HepG2 (cell line): ENCODE data around the gene HEXD. TPM values are rescaled to one million over a fixed set of nuclear protein-coding genes. Genes with fewer than 3 reads are reported as not detected.

ENCODE experiments used
- BCL6 ChIP-seq: IDR thresholded peaks from 2 replicates; pipeline ENCODE4 v1.6.1; 2016; ENCODE audit warnings: missing genetic modification reagents, missing compliant biosample characterization
- BRCA1 ChIP-seq: sonication (generic); formaldehyde crosslinking; IDR thresholded peaks from 2 replicates; pipeline ENCODE4 v1.4.0; 2020; ENCODE audit warnings: missing genetic modification reagents
- ELF3 ChIP-seq: IDR thresholded peaks from 2 replicates; pipeline ENCODE4 v1.6.1; 2016; ENCODE audit warnings: missing genetic modification reagents, missing compliant biosample characterization
- ESRRA ChIP-seq: sonication (generic); formaldehyde crosslinking; IDR thresholded peaks from 2 replicates; pipeline ENCODE4 v1.5.1; 2020; ENCODE audit warnings: mild to moderate bottlenecking, low read depth, missing genetic modification reagents
- ETV6 ChIP-seq: sonication (generic); formaldehyde crosslinking; conservative IDR thresholded peaks from 2 replicates; pipeline ENCODE4 v1.4.0; 2020; ENCODE audit warnings: missing genetic modification reagents
- GPN1 ChIP-seq: sonication (generic); formaldehyde crosslinking; IDR thresholded peaks from 2 replicates; pipeline ENCODE4 v1.5.1; 2020; ENCODE audit warnings: missing genetic modification reagents, borderline replicate concordance
- HNF4G ChIP-seq, 2 experiments: sonication (generic) in 1 of 2; formaldehyde crosslinking in 1 of 2; IDR thresholded peaks; 2 replicates each; pipeline versions ENCODE4 v1.4.0 to v1.6.1; 2011 to 2020; ENCODE audit warnings: borderline replicate concordance in 2 of 2, low read depth in 2 of 2, mild to moderate bottlenecking in 2 of 2, low read length in 1 of 2, missing genetic modification reagents in 1 of 2, moderate library complexity in 1 of 2
- KAT2B ChIP-seq: fragments of 150-350 bp; IDR thresholded peaks from 2 replicates; pipeline ENCODE4 v1.6.1; 2014; ENCODE audit warnings: low read depth, low read length, borderline replicate concordance
- KLF11 ChIP-seq: IDR thresholded peaks from 2 replicates; pipeline ENCODE4 v1.6.1; 2016; ENCODE audit warnings: missing compliant biosample characterization
- MAZ ChIP-seq, 2 experiments: sonication (generic) in 1 of 2; formaldehyde crosslinking in 1 of 2; IDR thresholded peaks; 2 replicates each; pipeline versions ENCODE4 v1.5.0 to v1.6.1; 2012 to 2020; ENCODE audit warnings: low read depth in 2 of 2, mild to moderate bottlenecking in 2 of 2, borderline replicate concordance in 1 of 2, improper control_type of control experiment in 1 of 2, low read length in 1 of 2, missing genetic modification reagents in 1 of 2, moderate library complexity in 1 of 2
- MBD4 ChIP-seq: IDR thresholded peaks from 2 replicates; pipeline ENCODE4 v1.6.1; 2012; ENCODE audit warnings: low read length, inconsistent platforms, borderline replicate concordance
- MTA3 ChIP-seq: sonication (generic); formaldehyde crosslinking; IDR thresholded peaks from 2 replicates; pipeline ENCODE4 v1.4.0; 2020; ENCODE audit warnings: missing genetic modification reagents
- RAD51 ChIP-seq: fragments of 450-650 bp; IDR thresholded peaks from 2 replicates; pipeline ENCODE4 v1.6.1; 2016; ENCODE audit warnings: borderline replicate concordance
- RFX5 ChIP-seq: IDR thresholded peaks from 2 replicates; pipeline ENCODE4 v1.6.1; 2011; ENCODE audit warnings: low read depth, low read length, improper control_type of control experiment
- SP2 ChIP-seq: sonication (generic); formaldehyde crosslinking; IDR thresholded peaks from 2 replicates; pipeline ENCODE4 v1.5.1; 2020; ENCODE audit warnings: mild to moderate bottlenecking, missing genetic modification reagents
- SRSF4 ChIP-seq: fragments of 200-400 bp; formaldehyde crosslinking; IDR thresholded peaks from one replicate; pipeline ENCODE4 v1.6.1; 2018; ENCODE audit warnings: mild to moderate bottlenecking, low read depth, low read length, moderate library complexity; ENCODE audit not compliant: poor library complexity, severe bottlenecking
- SRY ChIP-seq: sonication (generic); formaldehyde crosslinking; IDR thresholded peaks from 2 replicates; pipeline ENCODE4 v1.8.0; 2022; ENCODE audit warnings: mild to moderate bottlenecking, missing genetic modification reagents
- ZBTB1 ChIP-seq: sonication (generic); formaldehyde crosslinking; IDR thresholded peaks from 2 replicates; pipeline ENCODE4 v1.4.0; 2020; ENCODE audit warnings: missing genetic modification reagents, borderline replicate concordance
- ZBTB42 ChIP-seq: sonication (generic); formaldehyde crosslinking; IDR thresholded peaks from 2 replicates; pipeline ENCODE4 v1.5.0; 2020; ENCODE audit warnings: mild to moderate bottlenecking, missing genetic modification reagents
- ZFX ChIP-seq: sonication (generic); formaldehyde crosslinking; IDR thresholded peaks from 2 replicates; pipeline ENCODE4 v1.4.0; 2020; ENCODE audit warnings: mild to moderate bottlenecking, low read depth, missing genetic modification reagents, moderate library complexity
- ZNF333 ChIP-seq: sonication (generic); formaldehyde crosslinking; IDR thresholded peaks from 2 replicates; pipeline ENCODE4 v1.4.0; 2020; ENCODE audit warnings: mild to moderate bottlenecking, missing genetic modification reagents, borderline replicate concordance
- ZNF501 ChIP-seq: sonication (generic); formaldehyde crosslinking; IDR thresholded peaks from 2 replicates; pipeline ENCODE4 v1.5.1; 2020; ENCODE audit warnings: mild to moderate bottlenecking, moderate library complexity, missing genetic modification reagents
- ZNF660 ChIP-seq: sonication (generic); formaldehyde crosslinking; IDR thresholded peaks from 2 replicates; pipeline ENCODE4 v1.5.1; 2020; ENCODE audit warnings: mild to moderate bottlenecking, low read depth, missing genetic modification reagents, borderline replicate concordance
- ZNF75D ChIP-seq: sonication (generic); formaldehyde crosslinking; IDR thresholded peaks from 2 replicates; pipeline ENCODE4 v1.8.1; 2023; ENCODE audit warnings: missing genetic modification reagents, mild to moderate bottlenecking, borderline replicate concordance
- polyA plus RNA-seq, 8 experiments: library from polyadenylated mRNA; depleted of rRNA in 3 of 8; stranded (reverse) in 7 of 8; unstranded in 1 of 8; fragments of >200 nt; fragmentation: Illumina TruSeq in 4 of 8; extraction: Trizol in 4 of 8; gene quantifications; 2 replicates each; pipeline versions ENCODE4 v1.2.1 to v1.2.3, GENCODE V29; 2011 to 2016; ENCODE audit warnings: low read depth in 4 of 8, missing spikeins in 1 of 8, mixed read lengths in 1 of 8; ENCODE audit not compliant: insufficient read depth in 1 of 8
- total RNA-seq, 5 experiments: library from RNA; depleted of rRNA; stranded (reverse); fragments of >200 nt; fragmentation: Illumina TruSeq; extraction: Trizol; gene quantifications; 2 replicates each; pipeline ENCODE4 v1.2.3, GENCODE V29; 2016; ENCODE audit warnings: low read depth in 1 of 5
- TF ChIP-seq, protein P1 (sequence below): sonication (generic); formaldehyde crosslinking; conservative IDR thresholded peaks from 2 replicates; pipeline ENCODE4 v1.8.0; 2022; ENCODE audit warnings: missing genetic modification reagents
- TF ChIP-seq, protein P2 (sequence below): sonication (generic); formaldehyde crosslinking; conservative IDR thresholded peaks from 2 replicates; pipeline ENCODE4 v1.4.0; 2020; ENCODE audit warnings: missing genetic modification reagents

HEXD gene
- total and polyA plus RNA-seq, 2 of the 13 experiments (the other 11 are each of a cell fraction or from before 2014, with no cell fraction given) = 22.3 to 41.8 TPM

DNA sequence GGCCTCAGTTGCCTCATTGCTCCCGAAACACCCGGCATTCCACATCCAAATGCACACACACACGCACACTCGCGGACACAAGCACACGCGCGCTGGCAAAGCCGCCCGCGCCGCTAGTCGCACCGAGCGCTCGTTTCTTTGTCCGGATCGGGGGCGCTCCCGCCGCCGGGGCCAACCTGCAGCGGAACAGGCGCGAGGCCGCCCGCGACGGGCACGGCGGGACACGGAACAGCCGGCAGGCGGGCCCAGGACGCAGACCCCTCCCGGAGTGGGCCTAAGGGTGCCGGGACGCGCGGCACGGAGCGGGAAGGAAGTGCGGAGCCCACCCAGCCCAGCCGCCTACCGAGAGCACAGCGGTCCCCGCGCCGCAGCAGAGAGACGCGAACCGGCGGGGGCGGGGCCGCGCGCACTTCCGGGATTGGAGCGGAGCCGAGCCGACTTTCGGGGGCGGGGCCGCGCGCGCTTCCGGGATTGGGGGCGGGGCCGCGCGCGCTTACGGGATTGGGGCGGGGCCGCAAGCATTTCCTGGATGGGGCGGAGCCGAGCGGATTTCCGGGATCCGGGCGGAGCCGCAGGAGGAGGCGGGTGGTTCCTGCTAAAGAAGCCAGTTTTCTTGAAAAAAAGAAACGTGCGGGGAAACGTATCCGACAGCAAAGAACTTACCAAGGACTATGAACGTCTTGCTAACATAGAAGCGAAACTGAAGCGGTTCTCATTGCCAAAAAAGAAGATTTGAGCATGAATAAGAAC, 32.4 kb downstream of the HEXD start, which contains the start of gene CYBC1 (continued):
- TF ChIP-seq RFX5 = 0 out of 2 replicates have a peak, but pooled peaks have one; percentile 32
- peak; percentile 75; the same call in 1 of the 2 replicates for TF ChIP-seq ESRRA
- TF ChIP-seq KAT2B = no peak
- peak; percentile 96 for TF ChIP-seq ELF3 (CRISPR knock-in tag)
- no peak for TF ChIP-seq ZNF660
- TF ChIP-seq ZFX (CRISPR knock-in tag) = peak; percentile 93
- no peak for TF ChIP-seq ZBTB42 (CRISPR knock-in tag)
- TF ChIP-seq KLF11 = no peak
- TF ChIP-seq MBD4 = no peak
- TF ChIP-seq MAZ (IDR thresholded peaks at IDR 0.05; ENCODE audit: borderline replicate concordance, low read depth, low read length) = peak; percentile 87
- peak; percentile 98 for TF ChIP-seq MAZ (CRISPR knock-in tag; IDR thresholded peaks at IDR 0.05; ENCODE audit: low read depth)
- peak; percentile 32; the same call in 1 of the 2 replicates for TF ChIP-seq BRCA1 (CRISPR knock-in tag)
- no peak for TF ChIP-seq ZNF75D
- TF ChIP-seq BCL6 = peak; percentile 1; the same call in 1 of the 2 replicates
- peak; percentile 17; the same call in 1 of the 2 replicates for TF ChIP-seq GPN1 (CRISPR knock-in tag)
- peak; percentile 82 for TF ChIP-seq ZNF501 (CRISPR knock-in tag)
- no peak for TF ChIP-seq HNF4G (IDR thresholded peaks at IDR 0.05; ENCODE audit: borderline replicate concordance, low read depth, low read length)
- TF ChIP-seq HNF4G (CRISPR knock-in tag; IDR thresholded peaks at IDR 0.05; ENCODE audit: borderline replicate concordance, low read depth) = peak; percentile 35; the same call in 1 of the 2 replicates
- TF ChIP-seq RAD51 = no peak
- peak; percentile 56; the same call in 1 of the 2 replicates for TF ChIP-seq ZNF333 (CRISPR knock-in tag)
- TF ChIP-seq, protein P1, sequence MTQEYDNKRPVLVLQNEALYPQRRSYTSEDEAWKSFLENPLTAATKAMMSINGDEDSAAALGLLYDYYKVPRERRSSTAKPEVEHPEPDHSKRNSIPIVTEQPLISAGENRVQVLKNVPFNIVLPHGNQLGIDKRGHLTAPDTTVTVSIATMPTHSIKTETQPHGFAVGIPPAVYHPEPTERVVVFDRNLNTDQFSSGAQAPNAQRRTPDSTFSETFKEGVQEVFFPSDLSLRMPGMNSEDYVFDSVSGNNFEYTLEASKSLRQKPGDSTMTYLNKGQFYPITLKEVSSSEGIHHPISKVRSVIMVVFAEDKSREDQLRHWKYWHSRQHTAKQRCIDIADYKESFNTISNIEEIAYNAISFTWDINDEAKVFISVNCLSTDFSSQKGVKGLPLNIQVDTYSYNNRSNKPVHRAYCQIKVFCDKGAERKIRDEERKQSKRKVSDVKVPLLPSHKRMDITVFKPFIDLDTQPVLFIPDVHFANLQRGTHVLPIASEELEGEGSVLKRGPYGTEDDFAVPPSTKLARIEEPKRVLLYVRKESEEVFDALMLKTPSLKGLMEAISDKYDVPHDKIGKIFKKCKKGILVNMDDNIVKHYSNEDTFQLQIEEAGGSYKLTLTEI = no peak
- TF ChIP-seq SRSF4 = no peak
- TF ChIP-seq ETV6 = peak; percentile 98
- no peak for TF ChIP-seq ZBTB1 (CRISPR knock-in tag)
- TF ChIP-seq SRY = peak; percentile 87
- no peak for TF ChIP-seq MTA3
- TF ChIP-seq SP2 (CRISPR knock-in tag) = peak; percentile 42; the same call in 1 of the 2 replicates
- TF ChIP-seq, protein P2, sequence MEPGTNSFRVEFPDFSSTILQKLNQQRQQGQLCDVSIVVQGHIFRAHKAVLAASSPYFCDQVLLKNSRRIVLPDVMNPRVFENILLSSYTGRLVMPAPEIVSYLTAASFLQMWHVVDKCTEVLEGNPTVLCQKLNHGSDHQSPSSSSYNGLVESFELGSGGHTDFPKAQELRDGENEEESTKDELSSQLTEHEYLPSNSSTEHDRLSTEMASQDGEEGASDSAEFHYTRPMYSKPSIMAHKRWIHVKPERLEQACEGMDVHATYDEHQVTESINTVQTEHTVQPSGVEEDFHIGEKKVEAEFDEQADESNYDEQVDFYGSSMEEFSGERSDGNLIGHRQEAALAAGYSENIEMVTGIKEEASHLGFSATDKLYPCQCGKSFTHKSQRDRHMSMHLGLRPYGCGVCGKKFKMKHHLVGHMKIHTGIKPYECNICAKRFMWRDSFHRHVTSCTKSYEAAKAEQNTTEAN (CRISPR knock-in tag) = peak; percentile 68
